Measurements from ENCODE around the gene CENPN.

CENPN gene

DNA sequence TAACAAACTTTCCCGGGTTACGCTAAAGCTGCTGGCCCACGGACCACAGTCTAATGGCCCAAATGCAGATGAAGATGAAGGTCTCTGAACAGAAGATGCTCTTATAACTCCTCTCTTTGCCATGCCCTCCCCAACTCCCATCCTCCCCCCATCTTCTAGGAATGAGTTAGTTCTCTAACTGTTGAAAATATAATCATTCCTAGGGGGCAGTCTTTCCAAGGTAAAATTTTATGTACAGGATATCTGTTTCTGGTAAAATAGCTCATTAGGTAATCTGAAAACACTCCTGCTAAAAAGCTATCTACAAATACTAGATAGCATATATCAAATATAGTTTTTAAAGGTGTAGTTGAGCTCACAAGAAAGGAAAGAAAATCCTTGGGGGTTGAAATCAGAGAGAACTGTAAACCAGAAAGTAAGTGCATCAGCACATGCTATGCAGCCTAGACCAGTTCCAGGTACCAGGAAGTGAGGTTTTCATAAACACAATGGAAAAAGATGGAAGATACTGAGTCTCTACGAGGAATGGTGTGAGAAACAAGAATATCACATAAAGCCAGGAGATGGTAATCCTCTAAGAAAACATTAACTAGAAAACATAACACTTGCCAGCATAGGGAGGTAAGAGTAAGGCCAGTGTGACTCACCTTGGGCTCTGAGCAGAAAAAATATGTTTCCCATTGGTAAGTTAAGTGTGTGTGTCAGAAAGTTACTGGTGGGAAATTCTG lies 38.5 kb upstream of the CENPN start:
- no peak for DNase-seq
- Histone ChIP-seq H3K27me3 (ENCODE audit: insufficient read depth, low read depth, severe bottlenecking) (no peaks in the 10 kb centered on the region), H3K9me3 (ENCODE audit: severe bottlenecking) (no peaks in the 10 kb centered on the region), H3K36me3 (no peaks in the 10 kb centered on the region), H3K27ac (no peak overlapping the region), H3K4me3 (ENCODE audit: low read depth, low read length) (no peak overlapping the region)
- TF ChIP-seq, protein P1, sequence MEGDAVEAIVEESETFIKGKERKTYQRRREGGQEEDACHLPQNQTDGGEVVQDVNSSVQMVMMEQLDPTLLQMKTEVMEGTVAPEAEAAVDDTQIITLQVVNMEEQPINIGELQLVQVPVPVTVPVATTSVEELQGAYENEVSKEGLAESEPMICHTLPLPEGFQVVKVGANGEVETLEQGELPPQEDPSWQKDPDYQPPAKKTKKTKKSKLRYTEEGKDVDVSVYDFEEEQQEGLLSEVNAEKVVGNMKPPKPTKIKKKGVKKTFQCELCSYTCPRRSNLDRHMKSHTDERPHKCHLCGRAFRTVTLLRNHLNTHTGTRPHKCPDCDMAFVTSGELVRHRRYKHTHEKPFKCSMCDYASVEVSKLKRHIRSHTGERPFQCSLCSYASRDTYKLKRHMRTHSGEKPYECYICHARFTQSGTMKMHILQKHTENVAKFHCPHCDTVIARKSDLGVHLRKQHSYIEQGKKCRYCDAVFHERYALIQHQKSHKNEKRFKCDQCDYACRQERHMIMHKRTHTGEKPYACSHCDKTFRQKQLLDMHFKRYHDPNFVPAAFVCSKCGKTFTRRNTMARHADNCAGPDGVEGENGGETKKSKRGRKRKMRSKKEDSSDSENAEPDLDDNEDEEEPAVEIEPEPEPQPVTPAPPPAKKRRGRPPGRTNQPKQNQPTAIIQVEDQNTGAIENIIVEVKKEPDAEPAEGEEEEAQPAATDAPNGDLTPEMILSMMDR (IDR thresholded peaks at IDR 0.05; ENCODE audit: low read depth, low read length) = no peak

- TF ChIP-seq, protein P1 (IDR thresholded peaks at IDR 0.05; ENCODE audit: low read depth, low read length) = no peak
- H3K9me3 ChIP-seq (ENCODE audit: severe bottlenecking) = no peaks in the 10 kb centered on the region
- H3K27ac ChIP-seq = no peak overlapping the region
- H3K4me3 ChIP-seq (ENCODE audit: low read depth, low read length) = no peak overlapping the region
- no peak for DNase-seq
- no peaks in the 10 kb centered on the region for H3K36me3 ChIP-seq
- H3K27me3 ChIP-seq (ENCODE audit: insufficient read depth, low read depth, severe bottlenecking) = no peaks in the 10 kb centered on the region
Observed at GRCh38 chr16:80969114-80969484, 37.9 kb upstream of the CENPN start.

DNA sequence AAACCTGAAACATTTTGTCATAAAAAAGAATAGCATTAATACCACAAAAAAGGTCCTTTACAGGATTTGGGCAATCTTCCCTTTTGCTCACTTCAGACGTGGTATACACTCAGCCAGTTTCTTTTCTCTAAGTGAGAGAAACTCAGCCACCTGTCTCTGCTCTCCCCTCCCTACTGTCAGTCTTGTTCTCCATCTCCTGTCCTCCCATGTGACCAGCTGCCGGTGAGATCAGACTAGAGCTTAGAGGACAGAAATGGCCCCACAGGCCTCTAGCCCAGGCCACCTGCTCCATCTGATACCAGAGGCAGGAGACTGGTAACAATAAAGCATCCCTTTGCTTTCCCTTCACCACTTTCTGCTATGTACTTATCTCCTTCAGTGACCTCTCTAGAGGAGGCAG lies 35.2 kb upstream of the CENPN start:
- TF ChIP-seq, protein P1 (IDR thresholded peaks at IDR 0.05; ENCODE audit: low read depth, low read length) = no peak

GRCh38 chr16:80972611-80973010 lies 34.4 kb upstream of the CENPN start:
- H3K9me3 ChIP-seq (ENCODE audit: severe bottlenecking) = no peaks in the 10 kb centered on the region
- no peak for DNase-seq
- H3K27ac ChIP-seq = no peak overlapping the region
- H3K27me3 ChIP-seq (ENCODE audit: insufficient read depth, low read depth, severe bottlenecking) = no peaks in the 10 kb centered on the region
- H3K36me3 ChIP-seq = no peaks in the 10 kb centered on the region
- TF ChIP-seq, protein P1 (IDR thresholded peaks at IDR 0.05; ENCODE audit: low read depth, low read length) = no peak
- H3K4me3 ChIP-seq (ENCODE audit: low read depth, low read length) = no peak overlapping the region

More for the DNA sequence above, 35.2 kb upstream of the CENPN start:
- no peaks in the 10 kb centered on the region for H3K27me3 ChIP-seq (ENCODE audit: insufficient read depth, low read depth, severe bottlenecking)
- H3K9me3 ChIP-seq (ENCODE audit: severe bottlenecking) = no peaks in the 10 kb centered on the region
- H3K36me3 ChIP-seq = no peaks in the 10 kb centered on the region
- H3K27ac ChIP-seq = peak overlapping the region; percentile 50; the same call in 1 of the 2 replicates
- no peak overlapping the region for H3K4me3 ChIP-seq (ENCODE audit: low read depth, low read length)
- DNase-seq = peak; percentile 64

DNA sequence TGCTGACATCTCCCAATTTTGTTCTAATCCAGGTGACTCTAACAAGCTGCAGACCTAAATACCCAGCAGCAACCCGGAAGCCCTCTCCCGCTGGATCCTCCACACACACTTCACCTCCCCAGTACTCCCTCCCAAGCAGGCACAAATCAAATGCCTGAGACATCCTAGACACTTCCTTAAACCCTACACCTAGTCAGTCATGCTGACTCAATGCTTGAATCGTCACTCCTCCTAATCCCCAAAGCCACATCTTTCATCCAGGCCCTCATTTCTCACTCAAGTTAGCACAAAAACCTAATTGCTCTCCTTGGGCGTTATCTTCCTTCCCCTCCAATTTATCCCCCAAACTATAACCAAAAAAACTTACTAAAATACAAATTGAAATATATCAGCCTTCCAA lies 33.0 kb upstream of the CENPN start:
- DNase-seq = no peak
- TF ChIP-seq, protein P1 (IDR thresholded peaks at IDR 0.05; ENCODE audit: low read depth, low read length) = no peak
- Histone ChIP-seq H3K4me3 (ENCODE audit: low read depth, low read length) (no peak overlapping the region), H3K27ac (no peak overlapping the region), H3K36me3 (no peaks in the 10 kb centered on the region), H3K9me3 (ENCODE audit: severe bottlenecking) (no peaks in the 10 kb centered on the region), H3K27me3 (ENCODE audit: insufficient read depth, low read depth, severe bottlenecking) (no peaks in the 10 kb centered on the region)
